Raji (cell line): Measurements from ENCODE around the gene NEDD4L.

Experiments
- POLR2A ChIP-seq: IDR thresholded peaks from 2 replicates; pipeline ENCODE4 v1.6.1; 2011; ENCODE audit warnings: low read depth, low read length, control low read depth; ENCODE audit not compliant: insufficient read depth

The NEDD4L gene

DNA sequence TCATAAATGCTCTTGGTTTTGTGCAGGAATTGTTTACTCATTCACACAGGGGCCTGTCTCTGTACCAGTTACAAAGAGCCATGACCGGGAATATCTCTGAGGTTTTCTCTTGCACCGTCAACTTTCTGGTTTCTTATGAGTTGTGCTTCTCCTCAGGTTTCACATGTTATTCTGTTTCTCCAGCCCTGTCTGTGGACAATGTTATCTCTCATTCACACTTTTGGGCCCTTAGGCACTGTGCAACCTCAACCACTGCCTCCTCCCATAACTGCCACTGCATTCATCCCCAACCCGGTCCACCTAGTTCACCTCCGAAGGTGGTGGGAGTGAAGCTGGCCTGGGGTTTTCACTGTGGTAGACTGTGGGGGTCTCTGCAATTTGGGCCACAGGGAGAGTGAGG is 22.5 kb upstream of the NEDD4L start:
- TF ChIP-seq POLR2A: no peak

DNA sequence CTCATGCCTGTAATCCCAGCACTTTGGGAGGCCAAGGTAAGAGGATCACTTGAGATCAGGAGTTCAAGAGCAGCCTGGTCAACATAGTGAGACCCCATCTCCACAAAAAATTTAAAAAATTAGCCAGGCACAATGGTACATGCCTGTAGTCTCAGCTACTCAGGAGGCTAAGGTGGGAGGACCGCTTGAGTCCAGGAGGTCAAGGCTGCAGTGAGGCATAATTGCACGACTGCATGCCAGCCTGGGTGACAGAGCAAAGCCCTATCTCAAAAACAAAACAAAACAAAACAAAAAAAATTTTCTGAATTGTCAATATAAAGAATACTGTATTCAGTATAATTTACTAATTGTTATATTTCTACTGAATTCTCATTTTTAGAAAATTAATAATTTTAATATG is 20.9 kb upstream of the NEDD4L start:
- TF ChIP-seq POLR2A: no peak

DNA sequence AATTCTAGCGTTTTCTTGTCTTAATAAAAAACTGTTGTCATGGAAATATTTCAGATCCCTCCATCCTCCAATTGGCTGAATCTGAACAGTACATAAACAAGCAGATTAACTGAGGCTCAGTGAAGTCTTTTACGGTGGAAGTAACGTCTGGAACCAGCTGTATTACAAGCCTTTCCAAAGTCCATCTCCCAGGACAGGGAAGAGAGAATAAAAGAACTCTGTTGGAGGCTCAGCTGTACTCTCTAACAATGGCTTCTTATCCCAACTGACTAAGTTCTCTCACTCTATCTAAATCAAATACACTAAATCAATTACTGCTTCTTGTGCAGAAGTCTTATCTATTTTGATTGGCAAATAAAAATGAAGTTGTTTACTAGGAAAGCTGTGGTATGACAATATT is 19.9 kb upstream of the NEDD4L start:
- TF ChIP-seq POLR2A: no peak

DNA sequence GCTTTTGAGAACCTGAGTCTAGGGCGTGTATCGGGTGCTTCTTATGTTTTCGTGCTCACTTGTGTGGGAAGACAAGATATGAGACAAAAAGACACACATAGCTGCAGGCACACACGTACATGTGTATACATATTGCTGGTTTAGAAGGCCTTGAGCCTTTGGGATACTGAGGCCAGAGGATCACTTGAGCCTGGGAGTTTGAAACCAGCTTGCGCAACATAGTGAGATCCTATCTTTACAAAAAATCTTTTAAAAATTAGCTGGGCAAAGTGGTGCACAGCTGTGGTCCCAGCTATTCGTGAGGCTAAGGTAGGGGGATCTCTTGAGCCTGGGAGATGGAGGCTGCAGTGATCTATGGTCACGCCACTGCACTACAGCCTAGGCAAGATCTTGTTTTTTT is 18.8 kb upstream of the NEDD4L start:
- no peak for TF ChIP-seq POLR2A

DNA sequence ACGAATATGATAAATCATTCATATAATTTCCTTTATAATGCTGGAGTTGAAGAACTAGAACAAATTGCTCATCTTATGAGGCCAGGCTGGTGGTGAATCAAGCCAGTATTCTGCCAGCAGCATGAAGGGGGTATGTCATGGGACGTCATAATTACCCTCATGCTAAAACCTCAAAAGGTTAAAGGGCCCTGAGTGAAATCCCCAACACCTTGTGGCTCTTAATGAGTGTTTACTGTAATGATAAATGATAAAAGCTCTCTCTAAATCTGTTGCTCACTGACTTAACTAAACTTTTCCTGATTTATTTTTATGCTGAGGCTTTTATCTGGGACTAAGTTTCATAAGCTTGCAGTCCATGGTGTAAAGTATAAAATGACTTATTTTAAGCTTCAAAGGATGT is 18.3 kb upstream of the NEDD4L start:
- no peak for TF ChIP-seq POLR2A

DNA sequence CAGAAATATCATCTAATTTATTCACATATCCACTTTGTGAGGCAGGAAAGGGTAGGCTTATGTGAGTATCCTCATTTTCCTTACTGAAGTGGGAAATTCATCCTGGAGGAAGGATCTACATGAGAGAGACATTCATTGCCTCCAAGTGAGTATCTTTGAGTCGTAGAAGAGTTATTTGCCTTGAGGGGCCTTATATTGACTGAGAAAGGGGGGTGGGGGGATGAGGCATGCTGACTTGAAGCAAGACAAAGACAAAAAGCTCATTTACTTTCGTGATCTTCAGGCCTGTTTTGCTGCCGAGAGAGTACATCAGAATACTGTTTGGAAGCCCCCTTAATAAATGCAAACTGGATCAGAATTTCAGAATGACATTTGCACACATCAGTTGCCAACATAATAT is 17.6 kb upstream of the NEDD4L start:
- no peak for TF ChIP-seq POLR2A

DNA sequence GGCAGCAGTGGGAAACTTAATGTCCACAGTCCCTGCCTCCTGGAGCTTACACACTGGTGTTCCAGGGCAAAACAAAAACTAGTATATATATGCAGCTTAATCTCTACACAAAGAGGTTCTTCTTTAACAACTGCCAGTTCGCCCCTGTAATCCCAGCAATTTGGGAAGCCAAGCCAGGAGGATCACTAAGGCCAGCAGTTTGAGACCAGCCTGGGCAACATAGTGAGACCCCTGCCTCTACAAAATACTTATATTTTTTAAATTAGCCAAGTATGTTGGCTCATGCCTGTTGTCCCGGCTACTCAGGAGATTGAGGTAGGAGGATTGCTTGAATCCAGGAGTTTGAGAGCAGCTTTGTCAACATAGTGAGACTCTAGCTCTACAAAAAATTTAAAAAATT is 17.2 kb upstream of the NEDD4L start:
- no peak for TF ChIP-seq POLR2A

DNA sequence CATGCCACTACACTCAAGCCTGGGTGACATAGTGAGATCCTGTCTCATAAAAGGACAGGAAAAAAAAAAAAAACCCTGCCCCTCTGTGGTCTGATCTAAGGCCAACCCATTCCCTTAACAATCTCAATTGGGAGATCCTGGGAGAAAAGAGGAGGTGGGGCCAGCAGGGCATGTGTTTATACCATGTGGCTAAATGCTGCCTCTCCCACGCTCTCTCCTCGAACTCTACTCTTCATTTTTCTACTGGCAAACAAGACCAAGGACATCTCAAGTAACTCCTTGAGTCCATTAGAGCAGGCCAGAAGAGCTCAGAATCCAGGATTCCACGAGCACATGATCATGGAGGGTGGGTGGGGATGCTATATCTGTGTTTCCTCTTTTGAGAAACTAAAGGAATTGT is 16.7 kb upstream of the NEDD4L start:
- no peak for TF ChIP-seq POLR2A

DNA sequence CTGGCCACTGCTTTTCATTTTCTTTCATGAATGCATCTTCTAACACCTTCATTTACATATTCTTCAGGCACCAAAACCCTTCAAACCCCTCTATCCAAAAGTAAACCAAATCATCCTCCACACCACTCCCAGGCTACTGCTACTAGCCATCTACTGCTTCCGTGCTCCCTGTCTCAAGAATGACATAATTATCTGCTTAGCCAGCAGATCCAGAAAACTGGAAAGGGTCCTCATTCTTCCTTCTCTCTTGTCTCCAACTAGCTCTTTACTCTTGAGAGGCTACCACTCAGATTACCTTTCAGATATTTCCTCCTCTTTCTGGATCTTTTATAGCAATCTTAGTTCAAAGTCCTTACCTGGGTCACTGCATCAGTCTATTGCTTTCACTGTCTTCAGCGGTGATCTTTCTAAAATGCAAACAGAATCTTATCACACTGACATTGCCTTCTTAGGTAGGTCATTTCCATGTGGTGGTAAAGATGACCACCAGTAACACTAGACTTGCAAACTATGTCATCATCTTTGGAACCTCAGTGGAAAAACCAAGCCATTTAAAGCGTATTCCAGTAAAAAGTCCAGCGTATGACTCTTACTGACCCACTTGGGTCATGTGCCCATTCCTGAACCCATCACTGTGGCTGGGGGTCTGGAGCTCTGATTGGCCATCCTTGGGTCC is 15.8 kb upstream of the NEDD4L start:
- no peak for TF ChIP-seq POLR2A

DNA sequence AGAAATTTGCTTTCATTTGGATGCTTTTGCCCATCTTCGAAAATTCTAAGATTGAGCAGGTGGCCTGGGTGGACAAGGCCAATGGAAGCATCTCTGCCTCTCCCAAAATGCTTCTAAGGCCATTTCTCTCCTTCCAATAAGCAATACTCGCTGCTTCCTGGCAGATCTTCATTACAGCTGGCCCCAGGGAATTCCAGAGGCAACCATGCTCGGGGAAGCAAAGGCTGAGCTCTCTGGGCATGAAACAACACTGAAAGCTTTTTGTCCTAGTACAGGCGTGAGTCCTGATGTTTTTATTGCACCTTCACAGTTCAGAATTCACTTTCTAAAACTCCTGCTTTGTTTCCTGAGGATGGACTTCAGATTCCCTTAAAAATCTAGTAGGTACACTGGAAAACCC is 11.8 kb upstream of the NEDD4L start:
- no peak for TF ChIP-seq POLR2A

DNA sequence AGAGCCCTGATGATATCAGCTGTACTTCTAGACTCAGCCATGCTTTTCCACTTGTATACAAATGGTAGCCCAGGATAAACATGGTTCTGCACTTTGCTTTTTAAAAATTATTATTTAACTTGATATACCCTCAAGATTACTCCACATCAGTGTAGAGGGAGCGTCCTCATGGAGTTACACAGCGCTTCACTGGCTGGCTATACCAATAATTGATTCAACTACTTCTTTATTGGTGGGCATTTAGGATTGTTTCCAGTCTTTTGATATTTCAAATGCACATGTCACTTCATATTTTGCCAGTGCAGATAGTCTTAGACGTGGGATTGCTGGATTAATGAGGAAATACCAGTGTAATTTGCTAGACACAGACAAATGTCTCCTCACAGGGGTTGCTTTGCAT is 10.8 kb upstream of the NEDD4L start:
- no peak for TF ChIP-seq POLR2A

DNA sequence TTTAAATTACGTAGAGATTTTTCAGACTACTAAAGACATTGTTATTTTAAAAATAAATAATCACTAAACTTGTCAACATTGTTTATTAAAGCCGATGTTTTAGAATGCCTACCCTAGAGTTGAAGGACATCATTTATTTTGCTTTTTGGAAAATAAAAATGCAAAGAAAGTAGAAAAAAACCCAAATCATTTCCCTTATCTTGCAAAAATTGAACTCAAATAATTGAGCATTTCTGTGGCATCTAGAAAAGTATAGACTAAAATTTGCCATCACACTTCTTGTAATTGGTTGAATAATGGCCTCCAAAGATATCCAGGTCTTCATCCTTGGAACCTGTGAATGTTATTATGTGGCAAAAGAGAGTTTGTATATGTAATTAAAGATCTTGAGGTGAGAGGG is 9.7 kb upstream of the NEDD4L start:
- TF ChIP-seq POLR2A: no peak

DNA sequence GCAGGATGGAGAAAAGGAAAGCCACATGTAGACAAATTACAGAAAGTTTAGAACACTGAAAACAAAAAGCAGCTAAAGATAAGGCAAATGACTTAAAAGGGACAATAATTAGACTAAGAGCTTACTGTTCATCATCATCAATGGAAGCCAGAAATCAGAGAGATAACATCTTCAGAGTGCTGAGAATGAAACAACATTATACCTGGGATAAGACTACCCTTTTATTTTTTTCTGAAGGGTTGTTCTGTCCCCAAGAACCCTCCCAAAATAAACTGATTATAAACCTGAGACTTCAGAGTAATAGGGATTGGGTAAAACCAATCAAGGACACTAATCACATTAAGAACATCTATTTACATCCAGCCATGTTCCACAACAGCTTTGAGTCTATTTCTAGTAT is 6.9 kb upstream of the NEDD4L start:
- no peak for TF ChIP-seq POLR2A

DNA sequence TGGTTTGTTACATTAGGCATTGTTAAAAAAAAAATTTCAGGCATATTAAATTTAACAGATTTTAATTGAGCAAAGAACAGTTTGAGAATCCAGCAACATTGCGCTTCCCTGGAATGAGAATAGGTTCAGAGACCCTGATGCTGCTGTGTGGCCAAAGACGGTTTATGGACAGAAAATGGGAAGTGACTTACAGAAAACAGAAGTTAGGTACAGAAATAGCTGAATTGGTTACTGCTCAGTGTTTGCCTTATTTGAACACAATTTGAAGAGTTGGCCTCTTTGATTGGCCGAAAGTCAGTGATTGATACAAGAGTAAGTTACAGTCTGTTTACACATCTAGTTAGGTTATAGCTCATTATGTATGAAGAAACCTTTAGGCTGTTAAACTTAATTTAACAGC is 6.0 kb upstream of the NEDD4L start:
- TF ChIP-seq POLR2A: no peak

DNA sequence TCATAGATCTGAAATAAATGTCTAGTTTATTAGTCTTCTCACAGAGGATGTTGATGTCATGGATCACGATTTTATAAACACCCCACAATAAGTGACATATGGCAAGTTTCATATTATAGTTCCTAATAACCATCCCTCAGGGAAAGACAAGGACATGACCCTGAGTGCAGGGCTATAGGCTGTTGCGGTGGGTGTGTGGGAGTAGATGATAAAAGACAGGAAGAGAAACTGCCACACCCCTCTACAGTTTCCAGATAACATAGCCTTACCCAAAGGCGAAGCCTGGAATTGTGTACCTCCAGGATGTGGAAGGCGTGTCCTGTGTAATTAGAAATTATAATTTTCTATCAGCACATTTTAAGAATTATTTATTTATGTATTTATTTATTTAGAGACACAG is 2.4 kb upstream of the NEDD4L start:
- no peak for TF ChIP-seq POLR2A

DNA sequence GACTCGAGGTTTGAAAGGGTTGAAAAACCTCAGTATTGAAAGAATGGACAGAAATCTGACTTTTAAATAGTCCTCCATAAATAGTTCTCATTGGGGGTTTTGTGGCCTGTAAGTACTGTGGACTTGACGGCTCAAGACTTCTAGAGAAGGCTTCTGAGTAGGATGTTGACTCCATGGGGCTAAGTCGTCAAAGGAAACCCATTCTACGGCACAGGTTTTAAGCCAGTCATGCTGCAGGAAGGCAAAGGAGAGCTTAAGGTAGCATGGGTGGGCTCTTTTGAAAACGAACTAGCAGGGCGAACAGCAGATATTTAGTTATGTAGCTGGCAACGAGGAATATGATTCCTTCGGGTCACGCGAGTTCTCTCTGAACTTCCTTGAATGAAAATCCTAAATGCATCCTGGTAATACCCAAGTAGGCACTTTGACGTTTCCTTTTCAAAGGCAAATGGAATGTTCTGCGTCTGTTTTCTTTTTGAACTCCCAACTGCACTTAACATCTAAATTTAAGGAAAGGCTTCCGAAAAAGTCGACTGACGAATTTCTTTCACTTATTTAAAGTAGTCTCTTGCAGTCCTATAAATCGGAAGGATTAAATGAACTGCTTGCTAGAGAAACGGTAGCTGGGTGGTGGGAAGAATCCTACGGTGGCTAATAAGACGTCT is 1.1 kb upstream of the NEDD4L start:
- no peak for TF ChIP-seq POLR2A
